ENCODE data around the gene SIGLEC1.

SIGLEC1 gene

GRCh38 chr20:3671986-3672546, 40.3 kb downstream of the SIGLEC1 start:
- Histone ChIP-seq H3K9me3 (no peaks in the 10 kb centered on the region), H3K27me3 (peaks cover 0 to 4% of the 10 kb centered on the region in 2 donors), H3K36me3 (peaks cover 0 to 69% (median 67%) of the 10 kb centered on the region in 3 donors), H3K4me1 (peaks cover 0 to 16% (median 5%) of the 10 kb centered on the region in 4 donors), H3K4me3 (no peak overlapping the region), H3K27ac (no peak overlapping the region)
- no peak for TF ChIP-seq CTCF (IDR thresholded peaks at IDR 0.05)
- DNase-seq, result no peak
- intact Hi-C loops (cut with DNase I; ENCODE audit: low total_unique reads), result loop anchor here (10.0 kb wide), 1 partner anchor 173 kb away; the partner anchor contains the start of gene MAVS

GRCh38 chr20:3670945-3671344, 41.5 kb downstream of the SIGLEC1 start:
- peaks cover 0 to 10% (median 0%) of the 10 kb centered on the region in 4 donors for H3K4me1 ChIP-seq
- intact Hi-C loops (cut with DNase I; ENCODE audit: low total_unique reads), result loop anchor here (10.0 kb wide), 1 partner anchor 174 kb away; the partner anchor contains the start of gene MAVS
- peaks cover 0 to 4% of the 10 kb centered on the region in 2 donors for H3K27me3 ChIP-seq
- DNase-seq, result no peak
- peaks cover 0 to 69% (median 67%) of the 10 kb centered on the region in 3 donors for H3K36me3 ChIP-seq
- H3K4me3 ChIP-seq, result no peak overlapping the region
- no peak overlapping the region for H3K27ac ChIP-seq
- no peak for TF ChIP-seq CTCF (IDR thresholded peaks at IDR 0.05)
- H3K9me3 ChIP-seq, result no peaks in the 10 kb centered on the region

- no peak overlapping the region for H3K27ac ChIP-seq
- TF ChIP-seq CTCF (IDR thresholded peaks at IDR 0.05), result no peak
- DNase-seq, result no peak
- H3K4me3 ChIP-seq, result no peak overlapping the region
- H3K9me3 ChIP-seq, result no peaks in the 10 kb centered on the region
- peaks cover 0 to 10% (median 0%) of the 10 kb centered on the region in 4 donors for H3K4me1 ChIP-seq
- intact Hi-C loops (cut with DNase I; ENCODE audit: low total_unique reads), result loop anchor here (10.0 kb wide), 1 partner anchor 174 kb away; the partner anchor contains the start of gene MAVS
- peaks cover 0 to 4% of the 10 kb centered on the region in 2 donors for H3K27me3 ChIP-seq
- peaks cover 0 to 69% (median 67%) of the 10 kb centered on the region in 3 donors for H3K36me3 ChIP-seq
Measured at GRCh38 chr20:3670511-3670910, 41.9 kb downstream of the SIGLEC1 start.

- DNase-seq, result no peak
- no peak overlapping the region for H3K4me3 ChIP-seq
- peaks cover 0 to 62% (median 62%) of the 10 kb centered on the region in 3 donors for H3K36me3 ChIP-seq
- intact Hi-C loops (cut with DNase I; ENCODE audit: low total_unique reads), result loop anchor here (10.0 kb wide), 1 partner anchor 175 kb away; the partner anchor contains the start of gene MAVS
- no peak for TF ChIP-seq CTCF (IDR thresholded peaks at IDR 0.05)
- H3K27ac ChIP-seq, result no peak overlapping the region
- peaks cover 0 to 4% of the 10 kb centered on the region in 2 donors for H3K27me3 ChIP-seq
- peaks cover 0 to 10% (median 0%) of the 10 kb centered on the region in 4 donors for H3K4me1 ChIP-seq
- no peaks in the 10 kb centered on the region for H3K9me3 ChIP-seq
Measured at GRCh38 chr20:3669710-3670367, 42.6 kb downstream of the SIGLEC1 start.

- Histone ChIP-seq H3K4me1 (peaks cover 0 to 5% (median 0%) of the 10 kb centered on the region in 4 donors), H3K27ac (no peak overlapping the region), H3K4me3 (no peak overlapping the region), H3K27me3 (peaks cover 0 to 13% of the 10 kb centered on the region in 2 donors), H3K9me3 (no peaks in the 10 kb centered on the region), H3K36me3 (peaks cover 0 to 45% (median 39%) of the 10 kb centered on the region in 3 donors)
- intact Hi-C loops (cut with DNase I; ENCODE audit: low total_unique reads), result no loop called here
- no peak for TF ChIP-seq CTCF (IDR thresholded peaks at IDR 0.05)
- DNase-seq, result no peak
Measured at GRCh38 chr20:3667434-3668037, 44.9 kb downstream of the SIGLEC1 start.
